Naive thymus-derived CD8-positive, alpha-beta T cell (primary cell): ENCODE results near the gene TRIM43B. TPM values are rescaled to one million over a fixed set of nuclear protein-coding genes. Genes with fewer than 3 reads are reported as not detected.
"Not testable (repeated sequence)": the region's sequence is repeated elsewhere in the genome, so short reads cannot be mapped to it uniquely, and the experiment has no call there.

Source experiments
- ATAC-seq, 2 donors: fragments of 150-1000 bp; cut with Tn5 transposase in 1 of 2; sonication (Bioruptor Pico), chemical (Tn5 transposase) in 1 of 2; 1 replicate in 1 of 2; 2 replicates in 1 of 2; pipeline ENCODE4 v1.10.0; 2021; ENCODE audit warnings: mild to moderate bottlenecking in 2 of 2, moderate library complexity in 2 of 2
- POLR2A ChIA-PET: fragments of 350-600 bp; sonication (Branson Sonifier 250); formaldehyde crosslinking; loops from one replicate; lab custom pipeline; 2021; ENCODE audit warnings: antibody characterized with exemption; lab: Charles Lee
- DNase-seq, 10 donors: peaks; one replicate each; pipeline versions ENCODE4 v3.0.0 to v3.0.0-alpha.2; 2020 to 2022
- H3K27ac Mint-ChIP-seq, 10 donors: one replicate each; pipeline ENCODE4 v1.8.0; 2020 to 2022; ENCODE audit warnings: mild to moderate bottlenecking in 10 of 10, mixed read lengths in 10 of 10, moderate library complexity in 4 of 10, inconsistent platforms in 1 of 10
- H3K27me3 Mint-ChIP-seq, 5 donors: one replicate each; pipeline ENCODE4 v1.8.0; 2021 to 2022; ENCODE audit warnings: mixed read lengths in 5 of 5
- H3K36me3 Mint-ChIP-seq, 3 donors: one replicate each; pipeline ENCODE4 v1.8.0; 2020 to 2022; ENCODE audit warnings: mixed read lengths in 3 of 3, mild to moderate bottlenecking in 2 of 3, inconsistent platforms in 1 of 3
- H3K4me1 Mint-ChIP-seq, 4 donors: one replicate each; pipeline ENCODE4 v1.8.0; 2021 to 2022; ENCODE audit warnings: mixed read lengths in 4 of 4
- H3K4me3 Mint-ChIP-seq, 10 donors: one replicate each; pipeline ENCODE4 v1.8.0; 2020 to 2022; ENCODE audit warnings: mild to moderate bottlenecking in 10 of 10, mixed read lengths in 10 of 10, moderate library complexity in 6 of 10, inconsistent platforms in 1 of 10
- H3K9me3 Mint-ChIP-seq, 9 donors: one replicate each; pipeline ENCODE4 v1.8.0; 2020 to 2022; ENCODE audit warnings: mixed read lengths in 9 of 9, mild to moderate bottlenecking in 3 of 9, inconsistent platforms in 1 of 9, moderate library complexity in 1 of 9
- polyA plus RNA-seq, 3 donors: library from polyadenylated mRNA; unstranded; fragments of 300-500 nt; fragmentation: Illumina TruSeq; gene quantifications; one replicate each; pipeline ENCODE4 v1.2.3, GENCODE V29; 2021
- total RNA-seq, 8 experiments: library from RNA in 2 of 8; stranded (reverse) in 2 of 8; gene quantifications; one replicate each; pipeline ENCODE4 v1.2.3 and lab custom pipeline; 2021 to 2026

TRIM43B gene
- total RNA-seq (not detected), polyA plus RNA-seq (not detected), total RNA-seq (lab: John Stamatoyannopoulos, UW) (0 reads per million in 6 experiments)

DNA sequence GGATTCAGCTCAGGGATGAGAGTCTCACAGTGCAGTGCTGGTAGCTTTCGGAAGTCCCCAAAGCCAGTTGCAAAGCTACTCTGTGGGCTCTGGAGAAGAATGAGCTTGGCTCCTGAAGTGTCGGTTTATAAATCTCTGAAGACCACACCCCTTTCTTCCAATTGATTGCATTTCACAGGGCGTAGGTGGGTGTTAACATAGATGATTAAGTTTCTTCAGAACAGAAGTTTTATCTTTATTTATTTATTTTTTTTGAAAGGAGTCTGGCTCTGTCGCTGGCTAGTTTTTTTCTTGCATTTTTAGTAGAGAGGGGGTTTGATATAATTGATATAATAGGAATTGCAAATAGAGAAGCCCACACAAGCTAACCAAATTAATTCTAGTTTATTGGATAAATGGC is at the start of gene TRIM43B:
Gene TRIM43B, minus strand, starts transcription at position 101 of the 400 bp plus-strand sequence. CDS start 2,040 bp downstream, outside the sequence.
- H3K4me1 Mint-ChIP-seq, H3K36me3 Mint-ChIP-seq, POLR2A ChIA-PET, H3K4me3 Mint-ChIP-seq, DNase-seq, H3K9me3 Mint-ChIP-seq, H3K27ac Mint-ChIP-seq, ATAC-seq: not testable (repeated sequence)
- peaks cover 2 to 22% (median 6%) of the 10 kb centered on the region in 5 donors for H3K27me3 Mint-ChIP-seq

GRCh38 chr2:95531254-95531771 is 46.8 kb upstream of the TRIM43B start:
- no peaks in the 10 kb centered on the region for H3K27me3 Mint-ChIP-seq
- peaks cover 16 to 41% (median 34%) of the 10 kb centered on the region in 3 donors for H3K36me3 Mint-ChIP-seq
- POLR2A ChIA-PET = no interaction called here
- H3K4me1 Mint-ChIP-seq = peaks cover 0 to 6% (median under 1%) of the 10 kb centered on the region in 4 donors
- H3K4me3 Mint-ChIP-seq = no peak overlapping the region
- H3K9me3 Mint-ChIP-seq = peaks cover 7 to 74% (median 24%) of the 10 kb centered on the region in 9 donors
- ATAC-seq (no peak), DNase-seq (no peak)
- H3K27ac Mint-ChIP-seq = no peak overlapping the region

DNA sequence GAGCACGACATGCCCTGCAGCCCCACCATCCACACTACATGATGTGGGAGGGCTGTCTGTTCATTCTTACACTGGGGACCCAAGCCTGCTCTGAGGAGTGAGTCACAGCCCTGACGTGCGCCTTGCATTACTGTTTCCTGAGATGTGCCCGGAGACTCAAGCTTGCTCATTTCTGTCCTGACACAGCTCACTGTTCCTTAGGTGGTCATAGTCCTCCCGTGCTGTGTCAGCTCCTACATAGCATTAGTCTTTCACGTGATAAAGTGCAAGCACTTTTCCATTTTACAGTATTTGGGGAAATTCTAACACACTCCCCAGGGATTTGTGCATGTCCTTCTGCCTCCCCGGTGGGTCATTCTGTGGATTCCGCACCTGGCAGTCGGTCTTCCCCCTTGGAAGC is 46.2 kb upstream of the TRIM43B start:
- Mint-ChIP-seq H3K4me1 (peaks cover 0 to 12% (median 5%) of the 10 kb centered on the region in 4 donors), H3K36me3 (peaks cover 16 to 38% (median 35%) of the 10 kb centered on the region in 3 donors), H3K27me3 (no peaks in the 10 kb centered on the region), H3K4me3 (no peak overlapping the region), H3K9me3 (peaks cover 7 to 69% (median 21%) of the 10 kb centered on the region in 9 donors), H3K27ac (peak overlapping the region in 1 of 10 donors; percentile 56)
- no peak for ATAC-seq
- POLR2A ChIA-PET = no interaction called here
- DNase-seq = no peak

DNA sequence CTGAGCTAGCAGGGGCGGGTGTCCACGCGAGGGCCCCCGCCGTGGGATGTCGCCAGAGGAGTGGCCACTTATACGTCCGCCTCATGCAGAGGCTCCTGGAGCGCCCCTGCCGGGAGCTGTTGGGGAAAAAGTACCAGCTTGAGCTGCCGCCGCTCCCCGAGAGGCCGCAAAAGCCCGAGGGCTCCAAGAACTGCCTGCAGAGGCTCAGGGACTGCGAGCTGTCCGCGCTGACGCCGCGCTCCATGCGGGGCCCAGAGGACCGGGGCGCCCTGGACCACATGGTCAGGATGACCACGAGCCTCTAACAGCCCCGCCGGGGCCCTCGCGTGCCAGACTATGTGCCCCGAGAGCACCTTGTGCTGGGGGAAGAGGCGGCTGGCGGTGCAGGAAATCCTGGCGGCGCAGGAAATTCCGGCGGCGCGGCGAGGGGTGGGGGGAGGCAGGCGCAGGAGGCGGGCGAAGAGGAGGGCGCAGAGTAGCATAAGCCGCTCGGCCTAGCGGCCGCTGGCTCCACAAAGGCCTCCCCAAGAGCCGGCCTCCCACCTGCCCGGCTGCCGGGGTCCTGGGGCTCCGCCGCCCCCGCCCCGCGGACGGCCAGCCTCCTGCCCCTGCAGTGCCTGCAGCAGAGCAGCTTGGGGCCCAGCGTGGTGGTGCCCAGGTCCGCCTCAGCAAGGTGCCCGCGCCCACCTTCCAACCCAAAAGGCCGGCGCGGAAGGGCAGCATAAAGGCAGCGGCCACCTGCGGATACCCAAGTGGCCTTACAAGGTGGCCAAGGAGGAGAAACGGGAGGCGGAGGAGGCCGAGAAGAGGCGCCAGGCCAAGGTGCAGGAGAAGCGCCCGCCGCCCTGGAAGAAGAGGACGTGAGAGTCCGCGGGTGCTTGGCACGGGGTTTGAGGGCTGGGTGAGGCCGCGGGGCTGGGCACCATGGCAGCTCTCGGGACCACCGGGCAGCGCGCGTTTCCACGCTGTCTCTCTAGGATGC is 42.1 kb upstream of the TRIM43B start:
- Mint-ChIP-seq H3K27ac (peak overlapping the region in 6 of 10 donors; percentile 21 to 88 (median 70)), H3K36me3 (peaks cover 18 to 29% (median 28%) of the 10 kb centered on the region in 3 donors), H3K4me3 (peak overlapping the region; percentile 78 to 92 (median 88)), H3K9me3 (peaks cover 0 to 54% (median 16%) of the 10 kb centered on the region in 9 donors), H3K4me1 (peaks cover 0 to 12% (median 5%) of the 10 kb centered on the region in 4 donors), H3K27me3 (no peaks in the 10 kb centered on the region)
- ATAC-seq = peak; percentile 71 to 83
- POLR2A ChIA-PET = no interaction called here
- DNase-seq = peak in 9 of 10 donors; percentile 15 to 66 (median 37)

DNA sequence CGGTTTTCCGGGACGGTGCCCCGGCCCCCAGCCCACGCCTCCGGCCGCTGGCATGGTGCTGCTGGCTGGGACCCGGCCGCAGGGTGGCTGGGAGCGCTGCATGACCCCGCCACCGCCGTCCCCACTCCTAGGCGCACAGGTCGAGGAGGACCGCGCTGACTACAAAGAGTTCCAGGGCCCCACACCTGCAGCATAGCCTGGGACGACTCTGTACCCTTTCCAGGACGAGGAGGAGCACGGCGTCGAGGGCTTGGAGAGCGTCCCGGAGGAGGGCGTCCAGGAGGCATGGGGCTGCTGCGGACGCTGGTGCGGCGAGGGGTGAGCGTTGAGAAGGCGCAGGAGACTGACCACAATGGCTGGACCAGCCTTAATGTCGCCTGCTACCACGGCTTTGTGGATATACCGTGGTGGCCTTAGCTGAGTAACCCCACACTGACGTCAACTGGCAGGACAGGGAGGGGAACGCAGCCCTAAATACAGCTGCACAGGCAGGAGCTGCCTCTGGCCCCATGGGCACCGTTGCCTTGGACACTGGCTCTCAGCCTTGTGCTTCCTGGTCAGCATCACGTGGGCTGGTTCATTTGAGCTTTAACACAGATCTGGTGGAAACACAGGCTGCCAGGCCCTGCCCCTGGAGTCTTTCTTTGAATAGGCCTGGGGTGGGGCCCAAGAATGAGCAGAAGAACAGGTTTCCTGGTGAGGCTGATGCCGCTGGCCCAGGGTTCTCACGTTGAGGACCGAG is 40.9 kb upstream of the TRIM43B start:
- H3K27me3 Mint-ChIP-seq = peaks cover 0 to 2% (median 0%) of the 10 kb centered on the region in 5 donors
- peaks cover 0 to 12% (median 5%) of the 10 kb centered on the region in 4 donors for H3K4me1 Mint-ChIP-seq
- ATAC-seq (no peak), DNase-seq (no peak)
- H3K27ac Mint-ChIP-seq = peak overlapping the region in 5 of 10 donors; percentile 20 to 81 (median 53)
- peak overlapping the region; percentile 76 to 92 (median 86) for H3K4me3 Mint-ChIP-seq
- peaks cover 14 to 28% (median 20%) of the 10 kb centered on the region in 3 donors for H3K36me3 Mint-ChIP-seq
- H3K9me3 Mint-ChIP-seq = peaks cover 0 to 44% (median 12%) of the 10 kb centered on the region in 9 donors
- POLR2A ChIA-PET = no interaction called here

- H3K27ac Mint-ChIP-seq = no peak overlapping the region
- peaks cover 0 to 12% (median 5%) of the 10 kb centered on the region in 4 donors for H3K4me1 Mint-ChIP-seq
- POLR2A ChIA-PET = no interaction called here
- H3K36me3 Mint-ChIP-seq = peaks cover 4 to 22% (median 10%) of the 10 kb centered on the region in 3 donors
- ATAC-seq (no peak), DNase-seq (no peak)
- peak overlapping the region in 3 of 10 donors; percentile 26 to 85 (median 74) for H3K4me3 Mint-ChIP-seq
- H3K9me3 Mint-ChIP-seq = peaks cover 0 to 32% (median 6%) of the 10 kb centered on the region in 9 donors
- H3K27me3 Mint-ChIP-seq = peaks cover 0 to 4% (median 1%) of the 10 kb centered on the region in 5 donors
Observed at GRCh38 chr2:95524195-95524594, 39.6 kb upstream of the TRIM43B start.

- no peak overlapping the region for H3K4me3 Mint-ChIP-seq
- no peaks in the 10 kb centered on the region for H3K4me1 Mint-ChIP-seq
- DNase-seq (no peak), ATAC-seq (no peak)
- no peaks in the 10 kb centered on the region for H3K9me3 Mint-ChIP-seq
- POLR2A ChIA-PET = no interaction called here
- no peaks in the 10 kb centered on the region for H3K36me3 Mint-ChIP-seq
- H3K27ac Mint-ChIP-seq = no peak overlapping the region
- peaks cover 2 to 15% (median 12%) of the 10 kb centered on the region in 5 donors for H3K27me3 Mint-ChIP-seq
Observed at GRCh38 chr2:95514718-95515117, 30.2 kb upstream of the TRIM43B start.

GRCh38 chr2:95514226-95514625 is 29.7 kb upstream of the TRIM43B start:
- DNase-seq, POLR2A ChIA-PET, H3K4me1 Mint-ChIP-seq, H3K27ac Mint-ChIP-seq, ATAC-seq, H3K36me3 Mint-ChIP-seq, H3K9me3 Mint-ChIP-seq, H3K4me3 Mint-ChIP-seq: not testable (repeated sequence)
- H3K27me3 Mint-ChIP-seq = peaks cover 2 to 15% (median 12%) of the 10 kb centered on the region in 5 donors

GRCh38 chr2:95509408-95509807 is 24.9 kb upstream of the TRIM43B start:
- no peak for ATAC-seq
- DNase-seq = no peak
- H3K4me3 Mint-ChIP-seq = no peak overlapping the region
- POLR2A ChIA-PET = no interaction called here
- peaks cover 1 to 19% (median 6%) of the 10 kb centered on the region in 5 donors for H3K27me3 Mint-ChIP-seq
- H3K36me3 Mint-ChIP-seq = no peaks in the 10 kb centered on the region
- H3K27ac Mint-ChIP-seq = no peak overlapping the region
- no peaks in the 10 kb centered on the region for H3K4me1 Mint-ChIP-seq
- H3K9me3 Mint-ChIP-seq = no peaks in the 10 kb centered on the region

- no peak for ATAC-seq
- Mint-ChIP-seq H3K9me3 (no peaks in the 10 kb centered on the region), H3K4me3 (no peak overlapping the region)
Observed at GRCh38 chr2:95505222-95505621, 20.7 kb upstream of the TRIM43B start.

GRCh38 chr2:95500854-95501253 is 16.3 kb upstream of the TRIM43B start:
- Mint-ChIP-seq H3K36me3 (no peaks in the 10 kb centered on the region), H3K4me1 (no peaks in the 10 kb centered on the region), H3K9me3 (peaks cover 0 to 3% (median 0%) of the 10 kb centered on the region in 9 donors), H3K27me3 (peaks cover 6 to 14% (median 10%) of the 10 kb centered on the region in 5 donors), H3K4me3 (no peak overlapping the region), H3K27ac (no peak overlapping the region)
- POLR2A ChIA-PET = no interaction called here
- DNase-seq (no peak), ATAC-seq (no peak)

More at GRCh38 chr2:95505222-95505621, 20.7 kb upstream of the TRIM43B start:
- POLR2A ChIA-PET = no interaction called here
- no peaks in the 10 kb centered on the region for H3K36me3 Mint-ChIP-seq
- H3K27ac Mint-ChIP-seq = no peak overlapping the region
- H3K4me1 Mint-ChIP-seq = no peaks in the 10 kb centered on the region
- DNase-seq = no peak
- H3K27me3 Mint-ChIP-seq = peaks cover 3 to 19% (median 12%) of the 10 kb centered on the region in 5 donors

DNA sequence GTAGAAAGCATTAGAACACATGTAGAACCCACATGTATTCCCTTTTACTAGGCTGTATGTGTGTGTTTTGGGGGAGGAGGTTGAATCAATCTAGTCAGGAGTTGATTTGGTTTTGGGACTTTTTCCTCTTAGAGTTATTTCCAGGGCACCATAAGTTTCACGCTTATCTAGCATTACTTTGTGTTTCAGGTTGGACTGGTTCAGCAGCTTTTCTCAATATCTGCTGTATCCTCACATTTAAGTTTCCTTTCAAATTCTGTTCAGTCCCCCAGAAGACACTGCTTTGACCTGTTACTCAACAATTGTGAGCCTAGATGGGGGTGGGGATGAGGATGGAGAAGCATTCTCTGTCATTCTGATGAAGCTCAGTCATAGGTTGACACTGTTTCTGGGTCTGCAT is 7.5 kb upstream of the TRIM43B start:
- POLR2A ChIA-PET, H3K4me3 Mint-ChIP-seq, ATAC-seq, H3K27ac Mint-ChIP-seq, H3K4me1 Mint-ChIP-seq, H3K36me3 Mint-ChIP-seq, H3K9me3 Mint-ChIP-seq, DNase-seq: not testable (repeated sequence)
- peaks cover 9 to 14% (median 9%) of the 10 kb centered on the region in 5 donors for H3K27me3 Mint-ChIP-seq
